Measurements from ENCODE around the gene ARHGAP5.

The ARHGAP5 gene

DNA sequence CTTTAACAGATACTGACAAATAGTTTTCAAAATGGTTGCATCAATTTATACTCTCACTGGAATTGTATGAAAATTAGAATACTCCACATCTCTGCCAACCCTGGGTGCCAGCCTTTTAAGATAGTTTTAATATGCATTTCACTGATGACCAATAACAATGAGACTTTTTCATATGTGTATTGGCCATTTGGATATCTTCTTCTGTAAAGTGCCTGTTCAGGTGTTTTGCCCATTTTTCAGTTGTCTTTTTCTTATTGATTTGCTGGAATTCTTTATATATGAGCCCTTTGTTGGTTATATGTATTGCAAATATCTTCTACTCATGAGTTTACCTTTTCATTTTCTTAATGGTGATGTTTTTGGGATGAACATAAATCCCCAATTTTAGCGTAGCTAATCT, 108.0 kb downstream of the ARHGAP5 start:
- DNase-seq (ENCODE audit: low read depth), result no peak

DNA sequence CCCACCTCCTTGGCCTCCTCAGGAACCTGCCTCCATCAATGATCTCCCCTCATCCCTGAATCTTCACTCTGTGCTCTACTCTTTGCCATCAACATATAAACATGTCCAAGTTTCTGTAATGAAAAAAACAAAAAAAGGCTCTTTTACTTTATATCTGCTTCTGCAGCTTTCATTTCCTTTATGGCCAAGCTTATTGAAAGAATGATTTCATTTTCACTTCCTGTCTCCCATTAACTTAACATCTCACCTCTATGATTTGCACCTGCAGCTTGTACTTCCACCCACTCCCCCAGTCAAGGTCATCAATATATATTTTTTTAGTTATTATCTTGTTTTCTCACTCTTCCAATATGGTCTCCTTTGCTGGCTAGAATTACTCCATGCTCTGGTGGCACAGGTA, 109.1 kb downstream of the ARHGAP5 start:
- no peak for DNase-seq (ENCODE audit: low read depth)

DNA sequence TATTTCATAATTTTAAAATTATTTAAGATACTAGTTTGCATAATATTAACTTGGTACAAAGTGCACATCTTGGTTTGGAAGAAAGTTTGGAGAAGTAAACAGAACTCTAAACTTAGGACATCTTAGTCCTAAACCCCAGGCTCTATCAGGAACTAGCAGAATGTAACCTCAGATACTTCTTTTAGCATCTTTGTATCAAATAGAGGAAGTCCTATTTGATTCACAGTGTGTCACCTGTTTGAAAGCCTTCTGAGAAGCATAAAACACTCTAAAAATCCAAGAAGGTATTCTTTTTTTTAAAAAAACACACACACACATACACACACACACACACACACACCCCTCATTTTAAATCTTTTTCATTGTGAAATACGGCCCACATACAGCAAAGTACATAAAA, 112.7 kb downstream of the ARHGAP5 start:
- DNase-seq (ENCODE audit: low read depth), result no peak

DNA sequence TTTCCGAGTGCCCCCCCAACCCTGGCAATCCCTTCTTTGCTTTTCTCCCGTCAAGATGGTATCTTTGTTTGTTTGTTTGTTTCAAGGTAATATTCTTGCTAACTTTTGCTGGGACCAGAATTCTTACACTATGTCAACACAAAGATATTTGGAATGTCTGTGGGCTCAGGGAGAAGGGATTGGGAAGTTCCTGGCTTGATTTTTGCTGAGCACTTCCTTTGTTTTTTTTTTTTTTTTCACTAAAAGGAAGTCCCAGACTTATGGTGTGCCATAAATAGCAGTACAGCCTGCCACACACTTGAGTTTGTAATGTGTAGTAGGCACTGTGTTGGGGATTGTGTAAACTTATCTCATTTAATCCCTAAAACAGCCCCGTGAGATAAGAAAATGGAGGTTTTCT, 113.6 kb downstream of the ARHGAP5 start:
- no peak for DNase-seq (ENCODE audit: low read depth)

DNA sequence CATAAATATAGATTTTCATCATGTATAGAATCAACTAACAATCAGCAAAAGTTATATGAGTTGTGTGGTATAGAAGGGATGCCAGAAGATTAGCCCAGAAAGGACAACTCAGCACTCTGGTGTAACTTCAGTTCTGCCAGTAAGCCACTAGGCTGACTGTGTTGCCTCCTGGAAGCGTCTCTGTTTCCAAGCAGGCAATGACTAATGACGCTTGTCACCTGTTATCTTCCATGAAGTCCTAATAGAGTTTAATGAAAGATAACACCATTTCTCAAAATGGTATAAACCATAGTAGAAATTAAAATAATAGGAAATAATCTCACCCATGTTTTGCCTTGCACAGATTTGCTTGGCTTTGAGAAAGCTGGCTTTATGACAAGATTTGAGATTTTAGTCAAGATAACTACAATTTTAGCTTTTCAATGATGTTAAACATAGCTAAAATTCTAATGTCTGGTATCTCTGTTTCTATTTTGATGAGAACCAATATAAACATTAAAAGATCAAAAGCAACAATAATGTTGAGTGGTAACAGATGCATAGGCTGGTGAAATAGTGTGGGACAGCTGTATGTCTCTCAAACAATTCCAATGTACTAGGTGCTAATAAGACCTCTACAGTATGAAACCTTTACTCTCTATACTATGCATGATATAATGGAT, 115.7 kb downstream of the ARHGAP5 start:
- DNase-seq (ENCODE audit: low read depth), result no peak

DNA sequence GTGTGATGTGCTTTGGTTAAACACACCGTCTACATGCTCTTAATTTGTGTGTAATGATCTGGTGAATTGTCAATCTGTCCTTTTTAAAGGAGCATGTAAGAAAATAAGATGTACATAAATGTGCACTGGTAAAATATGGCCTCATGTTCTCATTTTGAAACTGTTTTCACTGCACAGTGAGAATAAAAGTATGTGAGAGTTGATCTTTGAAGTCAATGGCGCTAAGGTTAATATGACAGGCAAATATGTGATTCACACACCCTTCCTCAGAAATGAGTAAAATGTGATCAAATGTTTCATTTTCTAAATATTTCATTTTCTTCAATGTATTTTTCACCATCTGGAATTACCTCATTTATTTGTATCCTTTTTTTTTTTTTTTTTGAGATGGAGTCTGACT, 116.4 kb downstream of the ARHGAP5 start:
- DNase-seq (ENCODE audit: low read depth), result no peak

DNA sequence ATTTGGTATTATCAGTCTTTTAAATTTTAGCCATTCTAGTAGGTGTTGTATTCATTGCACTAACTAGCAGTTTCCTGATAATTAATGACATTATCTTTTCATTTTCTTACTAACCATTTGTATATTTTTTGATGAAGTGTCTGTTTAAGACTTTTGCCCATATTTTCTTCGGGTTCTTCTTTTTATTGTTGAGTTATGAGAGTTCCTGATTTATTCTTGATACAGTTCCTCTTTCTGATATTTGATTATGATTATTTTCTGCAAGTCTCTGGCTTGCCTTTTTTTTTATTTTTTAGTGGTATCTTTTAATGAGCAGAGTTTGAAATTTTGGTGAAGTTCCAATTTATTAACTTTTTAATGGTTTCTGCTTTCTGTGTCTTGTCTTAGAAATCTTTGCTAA, 118.5 kb downstream of the ARHGAP5 start:
- no peak for DNase-seq (ENCODE audit: low read depth)

DNA sequence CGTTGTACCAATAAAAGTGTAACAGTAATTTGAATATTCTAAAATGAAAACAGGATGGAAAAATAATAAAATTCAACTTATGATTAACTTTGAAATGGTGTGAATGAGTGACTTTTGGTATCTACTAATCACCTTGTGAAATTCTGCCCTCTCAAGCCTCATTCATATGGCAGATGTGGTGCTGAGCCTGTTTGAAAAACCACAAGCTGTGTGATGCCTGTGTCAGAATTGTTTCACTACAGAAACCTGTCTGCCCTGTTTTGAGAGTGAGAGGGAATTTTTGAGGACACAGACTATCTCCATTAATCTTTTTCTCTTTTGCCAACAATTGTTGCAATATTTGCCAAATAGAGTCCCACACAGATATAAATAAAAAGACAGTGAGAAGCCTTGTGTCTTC, 120.8 kb downstream of the ARHGAP5 start:
- no peak for DNase-seq (ENCODE audit: low read depth)

DNA sequence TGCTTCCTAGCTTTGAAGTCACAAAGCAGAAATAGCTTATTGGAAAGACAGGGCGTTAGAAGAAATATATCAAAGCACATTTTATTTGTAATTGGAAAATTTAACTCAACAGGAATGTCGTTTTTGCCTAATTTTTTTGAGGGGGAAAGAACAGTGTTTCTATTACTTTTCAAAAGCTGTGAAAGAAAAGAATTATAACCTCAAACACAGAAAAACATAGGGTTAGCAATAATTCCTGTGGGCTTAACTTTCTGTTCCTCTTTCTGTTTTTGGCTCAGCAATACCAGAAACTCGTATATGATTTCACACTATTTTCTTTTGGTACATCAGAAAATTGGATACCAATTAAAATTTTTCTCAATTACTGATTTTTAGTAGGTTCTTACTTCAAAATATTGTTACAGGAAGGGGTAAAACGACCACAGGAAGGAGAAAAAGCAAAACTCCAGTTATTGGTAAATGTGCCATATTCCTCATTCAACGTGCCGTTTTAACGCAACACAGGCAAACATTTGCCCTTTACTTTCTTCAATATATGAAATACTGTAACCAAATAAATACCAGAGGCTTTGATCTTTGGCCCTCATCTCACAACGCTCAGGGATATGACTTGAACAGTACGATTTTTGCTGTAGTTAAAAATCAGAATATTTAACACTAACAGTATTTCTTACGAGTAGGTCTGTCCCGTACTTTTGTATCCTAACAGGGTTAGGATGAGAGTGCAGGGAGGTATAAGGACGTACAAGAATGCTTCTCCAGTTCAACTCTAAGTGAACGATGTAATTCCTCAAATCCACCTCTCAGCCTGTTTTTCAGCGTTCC, 123.5 kb downstream of the ARHGAP5 start:
- DNase-seq (ENCODE audit: low read depth), result no peak

DNA sequence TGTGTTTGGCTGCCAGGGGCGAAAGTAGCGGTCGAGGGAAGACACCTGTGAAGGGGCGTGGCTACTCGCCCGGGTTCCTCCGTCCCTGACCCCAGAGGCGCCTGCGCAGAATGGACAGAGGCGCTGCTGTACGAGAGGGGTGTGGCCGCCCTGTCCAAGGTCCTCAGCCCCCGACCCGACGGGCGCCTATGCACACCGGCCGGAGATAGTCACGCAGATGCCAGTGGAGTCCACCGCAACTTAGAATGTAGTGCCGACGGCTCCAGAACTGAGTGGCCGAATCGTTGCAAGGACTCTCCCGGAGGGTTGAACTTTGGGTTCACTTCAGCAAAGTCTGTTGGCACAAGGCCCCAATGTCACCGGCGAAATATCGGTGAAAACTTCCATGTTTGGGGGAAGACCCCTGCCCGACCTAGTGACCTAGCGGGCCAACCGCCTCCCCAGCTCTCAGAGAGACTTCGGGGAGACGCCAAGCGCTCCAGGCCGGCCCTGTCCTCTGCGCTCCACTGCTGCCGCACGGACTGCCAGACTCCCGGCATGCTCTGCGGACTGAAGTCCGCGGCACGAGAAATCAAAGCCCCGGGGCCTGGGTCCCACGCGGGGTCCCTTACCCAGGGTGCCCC, 124.2 kb downstream of the ARHGAP5 start:
- peak; percentile 60 for DNase-seq (ENCODE audit: low read depth)

DNA sequence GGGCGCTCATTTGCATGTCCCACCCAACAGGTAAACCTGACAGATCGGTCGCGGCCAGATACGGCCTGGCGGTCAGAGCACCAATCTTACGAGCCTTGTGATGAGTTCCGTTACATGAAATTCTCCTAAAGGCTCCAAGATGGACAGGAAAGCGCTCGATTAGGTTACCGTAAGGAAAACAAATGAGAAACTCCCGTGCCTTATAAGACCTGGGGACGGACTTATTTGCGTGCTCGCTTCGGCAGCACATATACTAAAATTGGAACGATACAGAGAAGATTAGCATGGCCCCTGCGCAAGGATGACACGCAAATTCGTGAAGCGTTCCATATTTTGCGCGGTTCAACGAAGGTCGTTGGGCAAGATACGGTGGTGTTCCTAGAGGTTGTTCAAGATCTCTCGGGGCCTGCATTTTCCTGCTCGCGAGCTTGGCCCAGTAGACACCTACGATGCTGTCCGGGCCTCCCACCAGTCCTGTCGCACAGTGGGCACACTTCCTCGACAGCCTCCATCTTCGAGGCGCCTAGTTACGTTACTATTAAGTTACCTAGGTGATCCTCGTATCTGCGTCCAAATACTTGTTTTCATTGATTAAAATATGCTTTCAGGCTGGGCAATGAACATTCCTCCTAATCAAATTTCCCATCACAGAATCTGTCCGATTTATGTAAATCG, 124.8 kb downstream of the ARHGAP5 start, which contains the start of gene RNU6-7:
TSS of gene RNU6-7 (plus strand) at position 230 of the 675 bp plus-strand sequence.
- no peak for DNase-seq (ENCODE audit: low read depth)

DNA sequence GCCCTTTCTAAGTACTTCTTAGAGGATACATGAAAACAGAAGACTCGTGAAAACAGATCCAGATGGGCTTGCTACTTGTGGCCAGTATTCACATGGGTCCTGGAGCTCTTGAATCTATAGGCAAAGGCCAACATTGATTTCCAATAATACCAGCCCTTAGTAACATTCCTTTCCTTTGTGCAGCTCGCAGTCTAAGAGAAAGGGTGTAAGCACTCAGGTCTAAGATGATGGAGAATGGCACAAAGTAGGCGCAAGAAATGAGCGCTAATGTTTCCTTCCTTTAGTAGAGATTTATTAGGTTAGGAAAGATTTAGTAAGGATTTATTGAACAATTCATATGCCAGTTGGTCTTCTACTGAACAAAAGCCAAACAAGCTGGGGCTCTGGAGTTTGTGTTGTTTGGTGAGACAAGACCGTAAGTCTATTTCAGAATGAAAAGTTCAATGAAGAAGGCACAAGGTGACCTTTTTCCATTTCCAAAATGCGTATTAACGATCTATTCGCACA, 125.4 kb downstream of the ARHGAP5 start:
- DNase-seq (ENCODE audit: low read depth), result no peak

DNA sequence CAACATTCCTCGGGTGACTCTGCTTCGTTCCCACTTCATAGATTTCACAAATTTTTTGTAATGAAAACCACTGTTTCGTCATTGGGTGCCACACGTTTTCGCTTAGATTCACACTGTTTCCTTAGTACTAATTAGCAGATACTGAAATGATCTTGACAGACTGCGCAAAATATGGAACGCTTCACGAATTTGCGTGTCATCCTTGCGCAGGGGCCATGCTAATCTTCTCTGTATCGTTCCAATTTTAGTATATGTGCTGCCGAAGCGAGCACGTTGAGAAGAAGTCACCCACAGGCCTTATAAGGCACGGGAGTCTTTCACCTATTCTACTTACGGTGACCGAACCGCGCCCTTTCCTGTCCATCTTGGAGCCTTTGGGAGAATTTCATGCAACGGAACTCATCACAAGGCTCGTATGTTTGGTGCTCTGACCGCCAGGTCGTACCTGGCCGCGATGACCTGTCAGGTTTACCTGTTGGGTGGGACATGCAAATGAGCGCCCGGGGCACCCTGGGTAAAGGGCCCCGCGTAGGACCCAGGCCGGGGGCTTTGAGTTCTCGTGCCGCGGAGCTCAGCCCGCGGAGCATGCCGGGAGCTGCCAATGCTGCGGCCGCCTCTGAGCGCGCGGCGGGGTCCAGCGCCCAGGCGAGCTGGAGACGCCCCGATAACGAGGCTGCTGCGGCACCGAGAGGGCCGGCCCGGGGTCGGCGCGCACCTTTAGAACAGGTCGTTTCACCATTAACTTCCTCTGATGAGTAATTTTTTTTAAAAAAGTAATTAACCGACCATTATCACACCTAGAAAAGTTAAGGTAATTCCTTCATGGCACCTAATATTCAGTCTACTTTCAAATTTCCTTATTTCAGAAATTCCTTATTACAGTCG, 126.1 kb downstream of the ARHGAP5 start, which contains the start of gene RNU6-8:
TSS of gene RNU6-8 (minus strand) at position 272 of the 885 bp plus-strand sequence.
- DNase-seq (ENCODE audit: low read depth), result peak; percentile 67

DNA sequence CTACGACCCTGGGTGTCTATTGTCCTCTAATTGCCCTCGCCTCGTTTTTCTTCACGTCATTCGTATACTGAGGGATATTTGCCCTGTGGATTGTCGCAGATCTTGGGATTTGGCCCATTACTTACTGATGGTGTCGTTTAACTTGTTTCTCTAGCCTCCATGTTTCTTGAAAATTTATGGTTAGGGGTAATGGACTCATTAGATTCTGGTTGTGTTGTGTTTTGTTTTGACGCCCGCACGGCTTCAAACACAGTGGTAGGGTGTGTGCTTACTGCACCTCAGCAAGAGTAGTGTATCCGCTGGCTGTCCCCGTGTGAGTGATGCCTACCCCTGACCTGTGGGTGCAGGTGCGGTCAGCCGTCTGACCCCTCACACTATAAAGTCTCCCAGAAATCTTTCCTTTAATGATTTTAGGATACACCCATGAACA, 126.8 kb downstream of the ARHGAP5 start:
- no peak for DNase-seq (ENCODE audit: low read depth)

DNA sequence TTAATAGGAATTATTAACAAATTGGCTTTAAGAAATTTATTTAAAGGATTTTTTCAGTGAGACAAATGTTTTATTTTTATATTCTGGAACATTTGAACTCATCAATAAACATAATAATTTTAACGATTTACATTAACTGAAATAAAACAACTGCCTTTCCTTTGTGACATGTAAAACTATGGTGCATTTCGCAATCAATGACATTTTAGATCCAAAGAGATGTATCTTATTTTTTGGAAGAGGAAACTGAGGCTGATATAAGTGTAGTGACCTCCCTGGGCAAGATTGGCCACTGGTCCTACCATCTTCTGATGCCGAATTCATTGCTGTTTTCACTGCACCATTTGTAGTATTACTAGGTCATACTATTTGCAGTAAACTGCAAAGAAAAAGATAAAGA, 128.4 kb downstream of the ARHGAP5 start:
- no peak for DNase-seq (ENCODE audit: low read depth)

DNA sequence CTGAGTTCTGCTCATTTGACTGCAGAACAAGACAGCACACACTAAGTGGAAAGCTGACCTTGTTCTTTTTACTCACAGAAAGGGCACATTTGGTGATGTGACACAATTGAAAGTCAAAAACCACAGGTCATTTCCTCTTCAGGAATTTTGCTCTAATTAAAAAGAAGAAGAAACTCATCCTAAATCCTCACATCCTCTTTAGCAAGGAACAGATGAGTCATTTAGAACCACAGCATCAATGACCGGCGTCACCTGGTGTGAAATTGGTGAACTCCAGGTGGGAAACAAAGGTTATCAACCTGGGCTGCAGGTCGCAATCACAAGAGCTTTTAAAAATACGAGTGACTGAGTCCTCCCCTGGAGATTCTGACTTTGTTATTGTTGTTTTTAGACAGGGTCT, 128.9 kb downstream of the ARHGAP5 start:
- no peak for DNase-seq (ENCODE audit: low read depth)

DNA sequence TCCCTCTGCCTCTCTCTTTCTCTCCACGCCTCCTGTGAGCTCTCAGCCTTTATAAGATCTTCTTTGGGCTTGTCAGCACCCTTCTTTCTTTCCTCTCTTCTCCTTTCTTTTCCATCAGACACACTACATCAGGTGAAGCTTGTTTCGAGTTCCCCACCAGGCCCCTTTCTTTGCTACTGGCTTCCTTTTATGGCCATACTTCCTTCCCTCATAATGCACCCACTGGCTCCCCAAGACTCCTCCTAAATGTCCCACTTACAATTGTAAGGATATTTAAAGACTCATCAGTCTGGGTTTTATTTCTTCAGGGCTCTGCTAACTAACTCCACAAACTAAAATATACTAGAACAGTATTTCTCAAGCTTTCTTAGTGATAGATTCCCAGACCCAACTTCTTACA, 129.4 kb downstream of the ARHGAP5 start:
- DNase-seq (ENCODE audit: low read depth), result no peak

DNA sequence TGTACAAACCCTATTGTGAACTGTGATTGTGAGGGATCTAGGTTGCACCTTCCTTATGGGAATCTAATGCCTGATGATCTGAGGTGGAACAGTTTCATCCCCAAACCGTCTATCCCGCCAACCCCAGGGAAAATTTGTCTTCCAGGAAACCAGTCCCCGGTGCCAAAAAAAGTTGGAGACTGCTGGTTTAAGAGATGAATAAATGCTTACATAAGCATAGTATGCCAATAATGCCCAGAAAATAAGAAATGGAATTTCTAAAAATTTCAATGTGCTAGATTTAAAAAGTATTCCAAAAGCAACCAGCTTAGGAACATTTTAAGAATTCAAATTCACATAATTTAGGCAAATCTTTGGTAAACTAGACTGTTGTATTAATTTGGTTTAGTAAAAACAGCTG, 131.4 kb downstream of the ARHGAP5 start:
- no peak for DNase-seq (ENCODE audit: low read depth)

All from stimulated activated CD8-positive, alpha-beta memory T cell treated with anti-CD3 and anti-CD28 coated beads, Interleukin-12 subunit alpha, Interleukin-12 subunit beta, amount 100 ng/mL, for 4 hours (primary cell).